ENCODE measurements around the gene TUBA3C.

TUBA3C gene

GRCh38 chr13:19152403-19152802, 29.2 kb downstream of the TUBA3C start:
- Histone ChIP-seq H3K27ac (replicated peaks) (no peak overlapping the region), H3K4me3 (replicated peaks; ENCODE audit: insufficient read depth, low read length) (no peak overlapping the region), H3K27me3 (ENCODE audit: insufficient read depth, poor library complexity, severe bottlenecking) (no peaks in the 10 kb centered on the region)
- DNase-seq (ENCODE audit: low read depth in 1 of 2, low spot score in 1 of 2), result no peak
- no peak for TF ChIP-seq POLR2AphosphoS5 (IDR thresholded peaks at IDR 0.05; ENCODE audit: low read depth)

- TF ChIP-seq GABPA (IDR thresholded peaks at IDR 0.05; ENCODE audit: low read depth) (no peak), SPI1 (IDR thresholded peaks at IDR 0.05; ENCODE audit: borderline replicate concordance, low read depth) (no peak)
- TF ChIP-seq, protein P1, sequence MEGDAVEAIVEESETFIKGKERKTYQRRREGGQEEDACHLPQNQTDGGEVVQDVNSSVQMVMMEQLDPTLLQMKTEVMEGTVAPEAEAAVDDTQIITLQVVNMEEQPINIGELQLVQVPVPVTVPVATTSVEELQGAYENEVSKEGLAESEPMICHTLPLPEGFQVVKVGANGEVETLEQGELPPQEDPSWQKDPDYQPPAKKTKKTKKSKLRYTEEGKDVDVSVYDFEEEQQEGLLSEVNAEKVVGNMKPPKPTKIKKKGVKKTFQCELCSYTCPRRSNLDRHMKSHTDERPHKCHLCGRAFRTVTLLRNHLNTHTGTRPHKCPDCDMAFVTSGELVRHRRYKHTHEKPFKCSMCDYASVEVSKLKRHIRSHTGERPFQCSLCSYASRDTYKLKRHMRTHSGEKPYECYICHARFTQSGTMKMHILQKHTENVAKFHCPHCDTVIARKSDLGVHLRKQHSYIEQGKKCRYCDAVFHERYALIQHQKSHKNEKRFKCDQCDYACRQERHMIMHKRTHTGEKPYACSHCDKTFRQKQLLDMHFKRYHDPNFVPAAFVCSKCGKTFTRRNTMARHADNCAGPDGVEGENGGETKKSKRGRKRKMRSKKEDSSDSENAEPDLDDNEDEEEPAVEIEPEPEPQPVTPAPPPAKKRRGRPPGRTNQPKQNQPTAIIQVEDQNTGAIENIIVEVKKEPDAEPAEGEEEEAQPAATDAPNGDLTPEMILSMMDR (IDR thresholded peaks at IDR 0.05; ENCODE audit: insufficient read depth, low read length), result no peak
- TF ChIP-seq, protein P2, sequence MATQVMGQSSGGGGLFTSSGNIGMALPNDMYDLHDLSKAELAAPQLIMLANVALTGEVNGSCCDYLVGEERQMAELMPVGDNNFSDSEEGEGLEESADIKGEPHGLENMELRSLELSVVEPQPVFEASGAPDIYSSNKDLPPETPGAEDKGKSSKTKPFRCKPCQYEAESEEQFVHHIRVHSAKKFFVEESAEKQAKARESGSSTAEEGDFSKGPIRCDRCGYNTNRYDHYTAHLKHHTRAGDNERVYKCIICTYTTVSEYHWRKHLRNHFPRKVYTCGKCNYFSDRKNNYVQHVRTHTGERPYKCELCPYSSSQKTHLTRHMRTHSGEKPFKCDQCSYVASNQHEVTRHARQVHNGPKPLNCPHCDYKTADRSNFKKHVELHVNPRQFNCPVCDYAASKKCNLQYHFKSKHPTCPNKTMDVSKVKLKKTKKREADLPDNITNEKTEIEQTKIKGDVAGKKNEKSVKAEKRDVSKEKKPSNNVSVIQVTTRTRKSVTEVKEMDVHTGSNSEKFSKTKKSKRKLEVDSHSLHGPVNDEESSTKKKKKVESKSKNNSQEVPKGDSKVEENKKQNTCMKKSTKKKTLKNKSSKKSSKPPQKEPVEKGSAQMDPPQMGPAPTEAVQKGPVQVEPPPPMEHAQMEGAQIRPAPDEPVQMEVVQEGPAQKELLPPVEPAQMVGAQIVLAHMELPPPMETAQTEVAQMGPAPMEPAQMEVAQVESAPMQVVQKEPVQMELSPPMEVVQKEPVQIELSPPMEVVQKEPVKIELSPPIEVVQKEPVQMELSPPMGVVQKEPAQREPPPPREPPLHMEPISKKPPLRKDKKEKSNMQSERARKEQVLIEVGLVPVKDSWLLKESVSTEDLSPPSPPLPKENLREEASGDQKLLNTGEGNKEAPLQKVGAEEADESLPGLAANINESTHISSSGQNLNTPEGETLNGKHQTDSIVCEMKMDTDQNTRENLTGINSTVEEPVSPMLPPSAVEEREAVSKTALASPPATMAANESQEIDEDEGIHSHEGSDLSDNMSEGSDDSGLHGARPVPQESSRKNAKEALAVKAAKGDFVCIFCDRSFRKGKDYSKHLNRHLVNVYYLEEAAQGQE (IDR thresholded peaks at IDR 0.05; ENCODE audit: insufficient replicate concordance, low read depth), result no peak
- DNase-seq (ENCODE audit: low read depth in 1 of 2, low spot score in 1 of 2), result no peak
- Histone ChIP-seq H3K27me3 (ENCODE audit: insufficient read depth, poor library complexity, severe bottlenecking) (no peaks in the 10 kb centered on the region), H3K27ac (replicated peaks) (no peak overlapping the region), H3K4me3 (replicated peaks; ENCODE audit: insufficient read depth, low read length) (no peak overlapping the region)
Observed at GRCh38 chr13:19151581-19152263, 29.9 kb downstream of the TUBA3C start.

GRCh38 chr13:19150712-19151228, 30.9 kb downstream of the TUBA3C start:
- TF ChIP-seq, protein P2 (IDR thresholded peaks at IDR 0.05; ENCODE audit: insufficient replicate concordance, low read depth), result no peak
- TF ChIP-seq GABPA (IDR thresholded peaks at IDR 0.05; ENCODE audit: low read depth) (no peak), SPI1 (IDR thresholded peaks at IDR 0.05; ENCODE audit: borderline replicate concordance, low read depth) (no peak), POLR2AphosphoS5 (IDR thresholded peaks at IDR 0.05; ENCODE audit: low read depth) (no peak)
- TF ChIP-seq, protein P1 (IDR thresholded peaks at IDR 0.05; ENCODE audit: insufficient read depth, low read length), result no peak
- Histone ChIP-seq H3K27me3 (ENCODE audit: insufficient read depth, poor library complexity, severe bottlenecking) (no peaks in the 10 kb centered on the region), H3K4me3 (replicated peaks; ENCODE audit: insufficient read depth, low read length) (no peak overlapping the region), H3K27ac (replicated peaks) (no peak overlapping the region)
- no peak for DNase-seq (ENCODE audit: low read depth in 1 of 2, low spot score in 1 of 2)

DNA sequence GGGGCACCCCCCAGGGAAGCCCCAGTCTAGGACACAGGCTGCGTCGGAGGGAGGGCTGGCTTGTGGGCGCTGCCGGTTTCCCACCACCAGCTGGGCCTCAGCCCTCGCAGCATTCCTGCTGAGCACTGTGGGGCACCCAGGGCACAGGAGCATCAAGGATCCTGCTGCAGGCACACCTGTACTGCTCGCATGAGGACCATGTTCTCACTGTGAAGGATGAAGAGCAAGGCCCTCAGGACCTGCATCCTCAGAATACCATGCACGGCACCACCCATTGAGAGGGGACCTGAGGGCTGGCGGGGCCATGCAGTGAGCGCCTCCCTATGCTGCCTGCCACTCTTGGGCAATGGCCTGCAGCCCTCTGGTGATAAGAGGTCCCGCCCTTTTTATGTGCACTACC, 31.4 kb downstream of the TUBA3C start:
- Histone ChIP-seq H3K4me3 (replicated peaks; ENCODE audit: insufficient read depth, low read length) (no peak overlapping the region), H3K27ac (replicated peaks) (no peak overlapping the region), H3K27me3 (ENCODE audit: insufficient read depth, poor library complexity, severe bottlenecking) (no peaks in the 10 kb centered on the region)
- DNase-seq (ENCODE audit: low read depth in 1 of 2, low spot score in 1 of 2), result no peak
- TF ChIP-seq, protein P2 (IDR thresholded peaks at IDR 0.05; ENCODE audit: insufficient replicate concordance, low read depth), result no peak
- TF ChIP-seq GABPA (IDR thresholded peaks at IDR 0.05; ENCODE audit: low read depth) (no peak), SPI1 (IDR thresholded peaks at IDR 0.05; ENCODE audit: borderline replicate concordance, low read depth) (no peak), POLR2AphosphoS5 (IDR thresholded peaks at IDR 0.05; ENCODE audit: low read depth) (no peak)
- TF ChIP-seq, protein P1 (IDR thresholded peaks at IDR 0.05; ENCODE audit: insufficient read depth, low read length), result no peak
